ENCODE measurements around the gene KRTDAP. TPM values are rescaled to one million over a fixed set of nuclear protein-coding genes. Genes with fewer than 3 reads are reported as not detected.

Gene KRTDAP
- total RNA-seq: not detected

- no peak within 1 kb of the TSS for H3K27ac Mint-ChIP-seq
- H3K4me3 Mint-ChIP-seq: no peak within 1 kb of the TSS
- no peaks in the 10 kb centered on the region for H3K9me3 Mint-ChIP-seq
- H3K27me3 Mint-ChIP-seq: peaks cover 7% of the 10 kb centered on the region
- no peaks in the 10 kb centered on the region for H3K4me1 Mint-ChIP-seq
- ATAC-seq (replicated peaks): no peak
- no peaks in the 10 kb centered on the region for H3K36me3 Mint-ChIP-seq (ENCODE audit: low read depth)
These were observed at the start of gene KRTDAP for GRCh38 chr19:35490364-35490763. Gene KRTDAP (minus strand): TSS chr19:35490464. CDS start chr19:35490442, 22 bp downstream.

GRCh38 chr19:35539850-35540249 is 49.6 kb upstream of the KRTDAP start:
- peaks cover 9% of the 10 kb centered on the region for H3K36me3 Mint-ChIP-seq (ENCODE audit: low read depth)
- H3K27ac Mint-ChIP-seq: no peak overlapping the region
- H3K4me1 Mint-ChIP-seq: no peaks in the 10 kb centered on the region
- H3K4me3 Mint-ChIP-seq: no peak overlapping the region
- H3K9me3 Mint-ChIP-seq: no peaks in the 10 kb centered on the region
- no peaks in the 10 kb centered on the region for H3K27me3 Mint-ChIP-seq
- no peak for ATAC-seq (replicated peaks)

GRCh38 chr19:35539314-35539713 is 49.0 kb upstream of the KRTDAP start:
- Mint-ChIP-seq H3K27ac (no peak overlapping the region), H3K27me3 (no peaks in the 10 kb centered on the region), H3K9me3 (no peaks in the 10 kb centered on the region), H3K36me3 (ENCODE audit: low read depth) (peaks cover 9% of the 10 kb centered on the region), H3K4me3 (no peak overlapping the region), H3K4me1 (no peaks in the 10 kb centered on the region)
- no peak for ATAC-seq (replicated peaks)

GRCh38 chr19:35534803-35535480 is 44.7 kb upstream of the KRTDAP start:
- Mint-ChIP-seq H3K4me3 (no peak overlapping the region), H3K27ac (no peak overlapping the region), H3K36me3 (ENCODE audit: low read depth) (no peaks in the 10 kb centered on the region), H3K4me1 (peaks cover 8% of the 10 kb centered on the region), H3K27me3 (peaks cover 7% of the 10 kb centered on the region), H3K9me3 (no peaks in the 10 kb centered on the region)
- no peak for ATAC-seq (replicated peaks)

- Mint-ChIP-seq H3K36me3 (ENCODE audit: low read depth) (no peaks in the 10 kb centered on the region), H3K9me3 (no peaks in the 10 kb centered on the region), H3K4me3 (peak overlapping the region; percentile 58), H3K27ac (no peak overlapping the region), H3K4me1 (peaks cover 8% of the 10 kb centered on the region), H3K27me3 (peaks cover 12% of the 10 kb centered on the region)
- peak; percentile 60 for ATAC-seq (replicated peaks)
These were observed 43.6 kb upstream of the KRTDAP start for GRCh38 chr19:35533822-35534392.

- no peak for ATAC-seq (replicated peaks)
- H3K4me1 Mint-ChIP-seq: peaks cover 8% of the 10 kb centered on the region
- H3K27me3 Mint-ChIP-seq: peaks cover 18% of the 10 kb centered on the region
- no peak within 1 kb of the TSS for H3K27ac Mint-ChIP-seq
- no peaks in the 10 kb centered on the region for H3K9me3 Mint-ChIP-seq
- peak within 1 kb of the TSS; percentile 58 for H3K4me3 Mint-ChIP-seq
- no peaks in the 10 kb centered on the region for H3K36me3 Mint-ChIP-seq (ENCODE audit: low read depth)
These were observed 43.0 kb upstream of the KRTDAP start, which contains the start of gene GAPDHS for GRCh38 chr19:35533201-35533821. Gene GAPDHS (plus strand): TSS chr19:35533456. CDS start chr19:35533528, 72 bp downstream.

- Mint-ChIP-seq H3K9me3 (no peaks in the 10 kb centered on the region), H3K36me3 (ENCODE audit: low read depth) (no peaks in the 10 kb centered on the region), H3K4me3 (no peak overlapping the region), H3K27ac (no peak overlapping the region), H3K27me3 (peaks cover 33% of the 10 kb centered on the region), H3K4me1 (peaks cover 8% of the 10 kb centered on the region)
- no peak for ATAC-seq (replicated peaks)
These were observed 41.0 kb upstream of the KRTDAP start for GRCh38 chr19:35531291-35531690.

- Mint-ChIP-seq H3K27me3 (peaks cover 37% of the 10 kb centered on the region), H3K27ac (no peak overlapping the region), H3K4me3 (no peak overlapping the region), H3K4me1 (peaks cover 8% of the 10 kb centered on the region), H3K9me3 (no peaks in the 10 kb centered on the region), H3K36me3 (ENCODE audit: low read depth) (no peaks in the 10 kb centered on the region)
- ATAC-seq (replicated peaks): no peak
These were observed 39.3 kb upstream of the KRTDAP start for GRCh38 chr19:35529241-35530218.

- H3K27ac Mint-ChIP-seq: no peak within 1 kb of the TSS
- H3K36me3 Mint-ChIP-seq (ENCODE audit: low read depth): no peaks in the 10 kb centered on the region
- peaks cover 3% of the 10 kb centered on the region for H3K4me1 Mint-ChIP-seq
- no peaks in the 10 kb centered on the region for H3K9me3 Mint-ChIP-seq
- peaks cover 42% of the 10 kb centered on the region for H3K27me3 Mint-ChIP-seq
- H3K4me3 Mint-ChIP-seq: no peak within 1 kb of the TSS
- ATAC-seq (replicated peaks): no peak
These were observed 38.2 kb upstream of the KRTDAP start, which contains the start of gene SBSN for GRCh38 chr19:35528218-35529038. Gene SBSN (minus strand): TSS chr19:35528311. CDS start chr19:35528281, 30 bp downstream.

- H3K4me3 Mint-ChIP-seq: no peak overlapping the region
These were observed 35.6 kb upstream of the KRTDAP start for GRCh38 chr19:35525873-35526272.

GRCh38 chr19:35524181-35524837 is 34.0 kb upstream of the KRTDAP start:
- Mint-ChIP-seq H3K27ac (no peak overlapping the region), H3K36me3 (ENCODE audit: low read depth) (no peaks in the 10 kb centered on the region), H3K27me3 (peaks cover 36% of the 10 kb centered on the region), H3K4me1 (no peaks in the 10 kb centered on the region), H3K4me3 (no peak overlapping the region), H3K9me3 (no peaks in the 10 kb centered on the region)
- no peak for ATAC-seq (replicated peaks)

More at GRCh38 chr19:35525873-35526272, 35.6 kb upstream of the KRTDAP start:
- Mint-ChIP-seq H3K27ac (no peak overlapping the region), H3K9me3 (no peaks in the 10 kb centered on the region), H3K27me3 (peaks cover 36% of the 10 kb centered on the region), H3K4me1 (no peaks in the 10 kb centered on the region), H3K36me3 (ENCODE audit: low read depth) (no peaks in the 10 kb centered on the region)
- ATAC-seq (replicated peaks): no peak

GRCh38 chr19:35522745-35523327 is 32.6 kb upstream of the KRTDAP start:
- H3K4me1 Mint-ChIP-seq: no peaks in the 10 kb centered on the region
- H3K27me3 Mint-ChIP-seq: peaks cover 28% of the 10 kb centered on the region
- H3K4me3 Mint-ChIP-seq: no peak overlapping the region
- H3K9me3 Mint-ChIP-seq: no peaks in the 10 kb centered on the region
- ATAC-seq (replicated peaks): no peak
- H3K36me3 Mint-ChIP-seq (ENCODE audit: low read depth): no peaks in the 10 kb centered on the region
- H3K27ac Mint-ChIP-seq: no peak overlapping the region
